HepG2 (cell line): ENCODE results near the gene SRBD1. TPM values are rescaled to one million over a fixed set of nuclear protein-coding genes. Genes with fewer than 3 reads are reported as not detected.

Experiments
- ATF7 ChIP-seq, 2 experiments: fragments of 450-650 bp in 1 of 2; sonication (generic) in 1 of 2; formaldehyde crosslinking in 1 of 2; IDR thresholded peaks; 2 replicates each; pipeline versions ENCODE4 v1.4.0 to v1.6.1; 2016 to 2020; ENCODE audit warnings: antibody characterized with exemption in 1 of 2, mild to moderate bottlenecking in 1 of 2, missing genetic modification reagents in 1 of 2
- ONECUT2 ChIP-seq: sonication (generic); formaldehyde crosslinking; IDR thresholded peaks from 2 replicates; pipeline ENCODE4 v1.4.0; 2020; ENCODE audit warnings: missing genetic modification reagents
- SIN3A ChIP-seq: IDR thresholded peaks from 2 replicates; pipeline ENCODE4 v1.6.1; 2011; ENCODE audit warnings: low read depth, mild to moderate bottlenecking, control low read depth, low read length, borderline replicate concordance
- SOX5 ChIP-seq: IDR thresholded peaks from 2 replicates; pipeline ENCODE4 v1.6.1; 2016; ENCODE audit warnings: borderline replicate concordance
- ZNF431 ChIP-seq: sonication (generic); formaldehyde crosslinking; IDR thresholded peaks from 2 replicates; pipeline ENCODE4 v1.9.0; 2022; ENCODE audit warnings: missing genetic modification reagents, low read depth, mild to moderate bottlenecking, borderline replicate concordance
- ZNF446 ChIP-seq: sonication (generic); formaldehyde crosslinking; IDR thresholded peaks from 2 replicates; pipeline ENCODE4 v1.5.0; 2020; ENCODE audit warnings: mild to moderate bottlenecking, missing genetic modification reagents
- ZNF607 ChIP-seq: sonication (generic); formaldehyde crosslinking; IDR thresholded peaks from 2 replicates; pipeline ENCODE4 v1.5.1; 2020; ENCODE audit warnings: missing genetic modification reagents, mild to moderate bottlenecking, borderline replicate concordance
- ZNF790 ChIP-seq: sonication (generic); formaldehyde crosslinking; IDR thresholded peaks from 2 replicates; pipeline ENCODE4 v1.8.0; 2022; ENCODE audit warnings: missing genetic modification reagents, mild to moderate bottlenecking, borderline replicate concordance
- ZNF850 ChIP-seq: sonication (generic); formaldehyde crosslinking; conservative IDR thresholded peaks from 2 replicates; pipeline ENCODE4 v1.9.0; 2021; ENCODE audit warnings: mild to moderate bottlenecking, missing genetic modification reagents
- polyA plus RNA-seq, 8 experiments: library from polyadenylated mRNA; depleted of rRNA in 3 of 8; stranded (reverse) in 7 of 8; unstranded in 1 of 8; fragments of >200 nt; fragmentation: Illumina TruSeq in 4 of 8; extraction: Trizol in 4 of 8; gene quantifications; 2 replicates each; pipeline versions ENCODE4 v1.2.1 to v1.2.3, GENCODE V29; 2011 to 2016; ENCODE audit warnings: low read depth in 4 of 8, missing spikeins in 1 of 8, mixed read lengths in 1 of 8; ENCODE audit not compliant: insufficient read depth in 1 of 8
- total RNA-seq, 5 experiments: library from RNA; depleted of rRNA; stranded (reverse); fragments of >200 nt; fragmentation: Illumina TruSeq; extraction: Trizol; gene quantifications; 2 replicates each; pipeline ENCODE4 v1.2.3, GENCODE V29; 2016; ENCODE audit warnings: low read depth in 1 of 5
- TF ChIP-seq, protein P1 (sequence below): sonication (generic); formaldehyde crosslinking; IDR thresholded peaks from 2 replicates; pipeline ENCODE4 v1.4.0; 2020; ENCODE audit warnings: mild to moderate bottlenecking, missing genetic modification reagents
- TF ChIP-seq, protein P2 (sequence below): sonication (generic); formaldehyde crosslinking; IDR thresholded peaks from 2 replicates; pipeline ENCODE4 v1.4.0; 2020; ENCODE audit warnings: missing genetic modification reagents, mild to moderate bottlenecking, borderline replicate concordance
- TF ChIP-seq, protein P3 (sequence below): sonication (generic); formaldehyde crosslinking; IDR thresholded peaks from 2 replicates; pipeline ENCODE4 v1.5.0; 2020; ENCODE audit warnings: missing genetic modification reagents
- TF ChIP-seq, protein P4 (sequence below): sonication (generic); formaldehyde crosslinking; conservative IDR thresholded peaks from 2 replicates; pipeline ENCODE4 v1.4.0; 2020; ENCODE audit warnings: missing genetic modification reagents
- TF ChIP-seq, protein P5 (sequence below): sonication (generic); formaldehyde crosslinking; IDR thresholded peaks from 2 replicates; pipeline ENCODE4 v1.4.0; 2020; ENCODE audit warnings: missing genetic modification reagents, low read depth, mild to moderate bottlenecking, borderline replicate concordance

Gene SRBD1
- total and polyA plus RNA-seq, 2 of the 13 experiments (the other 11 are each of a cell fraction or from before 2014, with no cell fraction given) = 3.2 to 23.9 TPM

DNA sequence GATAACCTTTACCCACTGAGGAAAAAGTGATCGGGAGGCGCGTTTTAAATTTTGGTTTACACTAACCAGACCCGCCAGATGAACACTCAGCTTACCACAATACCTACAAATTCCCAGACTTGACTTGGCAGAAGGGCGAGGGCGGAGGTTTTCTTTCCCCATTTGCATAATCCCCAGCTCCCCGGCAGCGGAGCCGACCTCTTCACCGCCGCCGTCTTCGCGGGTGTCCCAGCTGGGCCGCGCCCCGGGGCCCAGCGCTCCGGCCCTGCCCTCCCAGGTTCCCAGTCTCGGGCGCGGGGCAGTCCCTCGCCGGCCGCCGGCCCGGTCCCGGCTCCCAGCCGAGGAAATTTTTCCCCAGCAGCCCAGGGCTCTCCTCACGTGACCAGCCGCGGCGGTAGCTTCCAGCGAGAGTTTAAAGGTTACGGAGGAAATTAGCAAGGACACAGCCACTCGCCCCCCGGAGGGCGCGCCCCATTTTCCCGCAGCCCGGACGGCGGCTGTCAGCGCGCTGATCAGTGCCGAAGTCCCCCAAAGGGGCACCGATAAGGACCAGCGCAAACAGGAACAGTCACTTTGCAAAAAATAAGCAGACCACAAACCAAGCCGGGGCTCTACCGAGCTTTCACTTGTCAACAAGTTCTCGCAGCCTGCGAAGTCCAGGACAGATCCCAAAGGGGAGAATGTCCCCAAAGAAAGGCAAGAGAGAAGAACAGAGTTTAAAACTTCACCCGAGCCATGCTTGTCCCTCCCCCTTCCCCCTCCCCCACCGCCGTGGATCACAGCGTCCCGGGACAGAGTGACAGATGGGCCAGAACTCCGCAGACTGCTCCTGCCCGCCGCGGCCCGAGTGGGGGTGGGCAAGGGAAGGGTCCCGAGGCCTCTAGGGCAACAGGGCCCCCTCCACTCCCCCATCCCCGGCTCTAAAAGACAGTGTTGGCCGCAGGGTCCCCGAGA is 39.1 kb upstream of the SRBD1 start (continued):
- TF ChIP-seq, protein P1, sequence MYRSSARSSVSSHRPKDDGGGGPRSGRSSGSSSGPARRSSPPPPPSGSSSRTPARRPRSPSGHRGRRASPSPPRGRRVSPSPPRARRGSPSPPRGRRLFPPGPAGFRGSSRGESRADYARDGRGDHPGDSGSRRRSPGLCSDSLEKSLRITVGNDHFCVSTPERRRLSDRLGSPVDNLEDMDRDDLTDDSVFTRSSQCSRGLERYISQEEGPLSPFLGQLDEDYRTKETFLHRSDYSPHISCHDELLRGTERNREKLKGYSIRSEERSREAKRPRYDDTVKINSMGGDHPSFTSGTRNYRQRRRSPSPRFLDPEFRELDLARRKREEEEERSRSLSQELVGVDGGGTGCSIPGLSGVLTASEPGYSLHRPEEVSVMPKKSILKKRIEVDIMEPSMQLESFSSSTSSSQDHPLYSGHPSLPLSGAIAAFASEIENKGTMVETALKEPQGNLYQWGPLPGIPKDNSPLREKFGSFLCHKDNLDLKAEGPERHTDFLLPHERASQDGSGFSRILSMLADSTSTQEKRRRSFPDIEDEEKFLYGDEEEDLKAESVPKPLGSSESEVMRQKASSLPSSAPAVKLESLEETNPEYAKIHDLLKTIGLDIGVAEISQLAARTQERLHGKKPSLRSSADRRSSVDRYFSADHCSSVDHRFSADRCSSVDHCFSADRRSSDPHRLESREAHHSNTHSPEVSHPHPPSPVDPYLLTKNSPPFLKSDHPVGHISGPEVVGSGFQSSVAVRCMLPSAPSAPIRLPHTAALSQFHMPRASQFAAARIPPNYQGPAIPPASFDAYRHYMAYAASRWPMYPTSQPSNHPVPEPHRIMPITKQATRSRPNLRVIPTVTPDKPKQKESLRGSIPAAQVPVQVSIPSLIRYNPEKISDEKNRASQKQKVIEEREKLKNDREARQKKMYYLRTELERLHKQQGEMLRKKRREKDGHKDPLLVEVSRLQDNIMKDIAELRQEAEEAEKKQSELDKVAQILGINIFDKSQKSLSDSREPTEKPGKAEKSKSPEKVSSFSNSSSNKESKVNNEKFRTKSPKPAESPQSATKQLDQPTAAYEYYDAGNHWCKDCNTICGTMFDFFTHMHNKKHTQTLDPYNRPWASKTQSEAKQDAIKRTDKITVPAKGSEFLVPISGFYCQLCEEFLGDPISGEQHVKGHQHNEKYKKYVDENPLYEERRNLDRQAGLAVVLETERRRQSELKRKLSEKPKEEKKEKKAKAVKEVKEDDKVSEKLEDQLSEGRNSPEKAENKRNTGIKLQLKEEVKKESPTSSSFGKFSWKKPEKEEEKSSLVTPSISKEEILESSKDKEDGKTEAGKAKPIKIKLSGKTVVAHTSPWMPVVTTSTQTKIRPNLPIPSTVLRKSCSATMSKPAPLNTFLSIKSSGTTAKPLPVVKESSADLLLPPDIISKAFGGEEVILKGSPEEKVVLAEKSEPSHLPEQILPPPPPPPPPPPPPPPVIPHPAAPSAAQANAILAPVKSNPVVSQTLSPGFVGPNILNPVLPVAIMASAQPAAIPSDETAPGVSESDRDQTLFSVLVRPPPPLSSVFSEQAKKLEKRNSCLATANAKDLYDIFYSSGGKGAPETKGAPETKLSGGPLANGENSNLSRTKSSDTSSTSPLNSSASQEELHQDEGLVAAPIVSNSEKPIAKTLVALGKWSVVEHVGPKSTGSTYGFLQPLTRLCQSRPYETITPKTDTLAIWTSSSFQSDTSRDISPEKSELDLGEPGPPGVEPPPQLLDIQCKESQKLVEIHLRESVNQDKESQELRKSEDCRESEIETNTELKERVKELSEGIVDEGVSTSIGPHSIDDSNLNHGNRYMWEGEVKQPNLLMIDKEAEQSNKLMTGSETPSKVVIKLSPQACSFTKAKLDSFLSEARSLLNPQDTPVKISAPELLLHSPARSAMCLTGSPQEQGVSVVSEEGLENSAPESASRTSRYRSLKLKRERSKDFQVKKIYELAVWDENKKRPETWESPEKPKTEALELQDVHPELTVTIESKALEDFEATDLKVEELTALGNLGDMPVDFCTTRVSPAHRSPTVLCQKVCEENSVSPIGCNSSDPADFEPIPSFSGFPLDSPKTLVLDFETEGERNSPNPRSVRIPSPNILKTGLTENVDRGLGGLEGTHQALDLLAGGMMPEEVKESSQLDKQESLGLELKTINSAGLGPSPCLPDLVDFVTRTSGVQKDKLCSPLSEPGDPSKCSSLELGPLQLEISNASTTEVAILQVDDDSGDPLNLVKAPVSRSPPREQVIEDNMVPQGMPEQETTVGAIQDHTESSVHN (CRISPR knock-in tag) = peak; percentile 21; the same call in 1 of the 2 replicates
- TF ChIP-seq SOX5 (CRISPR knock-in tag) (no peak), ZNF431 (CRISPR knock-in tag) (no peak), ONECUT2 (no peak), SIN3A (peak; percentile 19; the same call in 1 of the 2 replicates), ZNF446 (no peak), ZNF790 (CRISPR knock-in tag) (no peak), ZNF850 (no peak), ZNF607 (CRISPR knock-in tag) (peak; percentile 65; the same call in 1 of the 2 replicates), ATF7 (IDR thresholded peaks at IDR 0.05) (no peak), ATF7 (CRISPR knock-in tag; IDR thresholded peaks at IDR 0.05) (no peak)
- TF ChIP-seq, protein P2, sequence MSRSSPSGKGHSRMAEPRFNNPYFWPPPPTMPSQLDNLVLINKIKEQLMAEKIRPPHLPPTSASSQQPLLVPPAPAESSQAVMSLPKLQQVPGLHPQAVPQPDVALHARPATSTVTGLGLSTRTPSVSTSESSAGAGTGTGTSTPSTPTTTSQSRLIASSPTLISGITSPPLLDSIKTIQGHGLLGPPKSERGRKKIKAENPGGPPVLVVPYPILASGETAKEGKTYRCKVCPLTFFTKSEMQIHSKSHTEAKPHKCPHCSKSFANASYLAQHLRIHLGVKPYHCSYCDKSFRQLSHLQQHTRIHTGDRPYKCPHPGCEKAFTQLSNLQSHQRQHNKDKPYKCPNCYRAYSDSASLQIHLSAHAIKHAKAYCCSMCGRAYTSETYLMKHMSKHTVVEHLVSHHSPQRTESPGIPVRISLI = no peak
- TF ChIP-seq, protein P3, sequence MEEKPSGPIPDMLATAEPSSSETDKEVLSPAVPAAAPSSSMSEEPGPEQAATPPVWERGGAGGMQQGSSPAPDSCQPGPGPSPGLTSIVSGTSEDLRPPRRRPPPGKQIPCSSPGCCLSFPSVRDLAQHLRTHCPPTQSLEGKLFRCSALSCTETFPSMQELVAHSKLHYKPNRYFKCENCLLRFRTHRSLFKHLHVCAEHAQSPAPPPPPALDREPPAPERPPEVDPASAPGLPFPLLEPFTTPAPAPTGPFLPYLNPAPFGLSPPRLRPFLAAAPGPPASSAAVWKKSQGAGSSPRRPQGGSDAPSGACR (CRISPR knock-in tag) = 0 out of 2 replicates have a peak, but pooled peaks have one; percentile 82
- TF ChIP-seq, protein P4, sequence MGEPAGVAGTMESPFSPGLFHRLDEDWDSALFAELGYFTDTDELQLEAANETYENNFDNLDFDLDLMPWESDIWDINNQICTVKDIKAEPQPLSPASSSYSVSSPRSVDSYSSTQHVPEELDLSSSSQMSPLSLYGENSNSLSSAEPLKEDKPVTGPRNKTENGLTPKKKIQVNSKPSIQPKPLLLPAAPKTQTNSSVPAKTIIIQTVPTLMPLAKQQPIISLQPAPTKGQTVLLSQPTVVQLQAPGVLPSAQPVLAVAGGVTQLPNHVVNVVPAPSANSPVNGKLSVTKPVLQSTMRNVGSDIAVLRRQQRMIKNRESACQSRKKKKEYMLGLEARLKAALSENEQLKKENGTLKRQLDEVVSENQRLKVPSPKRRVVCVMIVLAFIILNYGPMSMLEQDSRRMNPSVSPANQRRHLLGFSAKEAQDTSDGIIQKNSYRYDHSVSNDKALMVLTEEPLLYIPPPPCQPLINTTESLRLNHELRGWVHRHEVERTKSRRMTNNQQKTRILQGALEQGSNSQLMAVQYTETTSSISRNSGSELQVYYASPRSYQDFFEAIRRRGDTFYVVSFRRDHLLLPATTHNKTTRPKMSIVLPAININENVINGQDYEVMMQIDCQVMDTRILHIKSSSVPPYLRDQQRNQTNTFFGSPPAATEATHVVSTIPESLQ (CRISPR knock-in tag) = no peak
- TF ChIP-seq, protein P5, sequence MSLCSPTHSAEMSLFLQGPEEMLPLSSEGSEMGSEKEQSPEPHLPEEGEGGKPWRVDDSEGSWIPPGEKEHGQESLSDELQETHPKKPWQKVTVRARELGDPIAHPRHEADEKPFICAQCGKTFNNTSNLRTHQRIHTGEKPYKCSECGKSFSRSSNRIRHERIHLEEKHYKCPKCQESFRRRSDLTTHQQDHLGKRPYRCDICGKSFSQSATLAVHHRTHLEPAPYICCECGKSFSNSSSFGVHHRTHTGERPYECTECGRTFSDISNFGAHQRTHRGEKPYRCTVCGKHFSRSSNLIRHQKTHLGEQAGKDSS (CRISPR knock-in tag) = no peak
